OCI-LY1 (cell line): Measurements from ENCODE around the gene CNPY4.

Source experiments
- EZH2 ChIP-seq: fragments of 200-600 bp; sonication (generic), shearing (Covaris generic); IDR thresholded peaks from 2 replicates; pipeline ENCODE4 v1.8.0; 2017; ENCODE audit warnings: borderline replicate concordance, mixed run types, mild to moderate bottlenecking, antibody characterized with exemption, low read length, moderate library complexity, mixed read lengths
- TF ChIP-seq, protein P1 (sequence below): fragments of 200-600 bp; sonication (generic), shearing (Covaris generic); IDR thresholded peaks from 2 replicates; pipeline ENCODE4 v1.5.1; 2017; ENCODE audit warnings: mild to moderate bottlenecking, antibody characterized with exemption, low read length, moderate library complexity, mixed read lengths

DNA sequence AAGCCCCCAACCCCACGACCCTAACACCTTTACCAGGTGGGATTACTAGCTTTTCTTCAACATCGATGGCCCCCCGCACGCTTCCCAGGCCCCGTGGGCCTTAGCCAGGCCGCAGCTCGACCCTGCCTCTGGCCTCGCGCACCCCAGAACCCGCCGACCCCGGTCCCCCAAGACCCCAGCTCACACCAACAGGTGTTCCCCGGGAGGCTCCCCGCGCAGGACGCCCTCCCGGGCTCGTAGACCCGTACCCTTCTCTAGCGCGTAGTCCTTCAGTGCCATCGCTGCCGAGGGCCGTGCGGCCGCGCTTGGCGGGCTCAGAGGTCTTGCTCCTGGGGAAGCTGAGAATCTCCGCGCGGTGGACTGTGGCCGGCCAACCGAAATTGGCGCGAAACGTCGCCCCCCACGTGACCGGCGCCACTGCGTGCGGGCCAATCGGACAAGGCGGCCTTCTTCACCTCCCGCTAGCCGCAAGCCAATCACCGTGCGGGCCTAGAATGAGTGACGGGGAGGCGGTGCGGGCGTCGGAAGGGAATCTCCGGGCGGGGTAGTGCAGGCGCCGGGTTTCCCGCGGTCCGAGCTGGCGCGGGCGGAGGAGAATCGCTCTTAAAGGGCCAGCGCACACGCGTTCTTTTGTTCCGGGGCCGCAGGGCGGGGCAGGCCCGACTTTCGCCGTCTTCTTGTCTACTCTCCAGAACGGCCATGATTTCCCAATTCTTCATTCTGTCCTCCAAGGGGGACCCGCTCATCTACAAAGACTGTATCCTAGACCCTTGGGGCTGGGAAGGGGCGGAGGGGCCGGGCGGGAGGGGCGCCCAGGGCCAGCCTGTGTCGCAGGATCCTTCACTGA is 18.2 kb upstream of the CNPY4 start, which contains the start of the genes AP4M1 and MCM7:
- TF ChIP-seq, protein P1, sequence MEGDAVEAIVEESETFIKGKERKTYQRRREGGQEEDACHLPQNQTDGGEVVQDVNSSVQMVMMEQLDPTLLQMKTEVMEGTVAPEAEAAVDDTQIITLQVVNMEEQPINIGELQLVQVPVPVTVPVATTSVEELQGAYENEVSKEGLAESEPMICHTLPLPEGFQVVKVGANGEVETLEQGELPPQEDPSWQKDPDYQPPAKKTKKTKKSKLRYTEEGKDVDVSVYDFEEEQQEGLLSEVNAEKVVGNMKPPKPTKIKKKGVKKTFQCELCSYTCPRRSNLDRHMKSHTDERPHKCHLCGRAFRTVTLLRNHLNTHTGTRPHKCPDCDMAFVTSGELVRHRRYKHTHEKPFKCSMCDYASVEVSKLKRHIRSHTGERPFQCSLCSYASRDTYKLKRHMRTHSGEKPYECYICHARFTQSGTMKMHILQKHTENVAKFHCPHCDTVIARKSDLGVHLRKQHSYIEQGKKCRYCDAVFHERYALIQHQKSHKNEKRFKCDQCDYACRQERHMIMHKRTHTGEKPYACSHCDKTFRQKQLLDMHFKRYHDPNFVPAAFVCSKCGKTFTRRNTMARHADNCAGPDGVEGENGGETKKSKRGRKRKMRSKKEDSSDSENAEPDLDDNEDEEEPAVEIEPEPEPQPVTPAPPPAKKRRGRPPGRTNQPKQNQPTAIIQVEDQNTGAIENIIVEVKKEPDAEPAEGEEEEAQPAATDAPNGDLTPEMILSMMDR: no peak
- no peak for TF ChIP-seq EZH2
